ENCODE data around the gene PLD3.

DNA sequence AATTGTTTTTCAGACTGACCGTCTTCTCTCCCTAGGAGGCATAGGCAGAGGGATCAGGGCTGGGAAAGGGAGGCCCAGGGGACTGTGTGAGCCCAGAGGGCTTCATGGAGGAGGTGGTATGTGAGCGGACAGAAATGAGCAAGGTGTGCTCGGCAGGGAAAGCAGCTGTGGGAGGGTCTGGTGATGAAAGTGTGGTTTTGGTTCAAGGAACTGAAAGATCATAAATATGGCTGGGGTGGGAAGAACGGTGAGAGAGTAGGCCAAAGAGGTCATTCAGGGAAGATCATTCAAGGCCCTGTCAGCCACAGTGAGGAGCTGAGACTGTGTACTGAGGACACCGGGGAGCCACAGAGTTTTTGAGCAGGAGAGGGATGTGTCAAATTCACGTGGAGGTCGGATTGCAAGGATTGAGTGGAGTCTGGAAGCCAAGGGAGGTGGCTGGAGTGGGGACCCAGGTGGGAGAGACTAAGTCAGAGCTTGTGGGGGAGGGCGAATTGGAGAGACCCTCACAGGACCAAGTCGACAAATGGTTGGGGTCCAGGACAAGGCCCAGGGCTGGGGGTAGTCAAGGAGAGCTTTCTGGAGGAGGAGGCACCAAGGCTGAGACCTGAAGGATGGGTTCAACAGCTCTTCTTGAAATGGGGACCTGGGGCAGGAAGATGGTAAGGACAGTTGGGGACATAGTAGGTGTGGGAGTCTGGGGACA, 7.6 kb downstream of the PLD3 start:
- TF ChIP-seq, protein P1, sequence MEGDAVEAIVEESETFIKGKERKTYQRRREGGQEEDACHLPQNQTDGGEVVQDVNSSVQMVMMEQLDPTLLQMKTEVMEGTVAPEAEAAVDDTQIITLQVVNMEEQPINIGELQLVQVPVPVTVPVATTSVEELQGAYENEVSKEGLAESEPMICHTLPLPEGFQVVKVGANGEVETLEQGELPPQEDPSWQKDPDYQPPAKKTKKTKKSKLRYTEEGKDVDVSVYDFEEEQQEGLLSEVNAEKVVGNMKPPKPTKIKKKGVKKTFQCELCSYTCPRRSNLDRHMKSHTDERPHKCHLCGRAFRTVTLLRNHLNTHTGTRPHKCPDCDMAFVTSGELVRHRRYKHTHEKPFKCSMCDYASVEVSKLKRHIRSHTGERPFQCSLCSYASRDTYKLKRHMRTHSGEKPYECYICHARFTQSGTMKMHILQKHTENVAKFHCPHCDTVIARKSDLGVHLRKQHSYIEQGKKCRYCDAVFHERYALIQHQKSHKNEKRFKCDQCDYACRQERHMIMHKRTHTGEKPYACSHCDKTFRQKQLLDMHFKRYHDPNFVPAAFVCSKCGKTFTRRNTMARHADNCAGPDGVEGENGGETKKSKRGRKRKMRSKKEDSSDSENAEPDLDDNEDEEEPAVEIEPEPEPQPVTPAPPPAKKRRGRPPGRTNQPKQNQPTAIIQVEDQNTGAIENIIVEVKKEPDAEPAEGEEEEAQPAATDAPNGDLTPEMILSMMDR (IDR thresholded peaks at IDR 0.05), result no peak
- TF ChIP-seq POLR2A (IDR thresholded peaks at IDR 0.05) (no peak), POLR2AphosphoS5 (IDR thresholded peaks at IDR 0.05) (no peak)
